ENCODE data around the gene CLEC4E.
A peak's percentile ranks its signal among the peaks of the same experiment; 100 is the strongest.
"Not testable (repeated sequence)": the region's sequence is repeated elsewhere in the genome, so short reads cannot be mapped to it uniquely, and the experiment has no call there.

The CLEC4E gene, protein sequence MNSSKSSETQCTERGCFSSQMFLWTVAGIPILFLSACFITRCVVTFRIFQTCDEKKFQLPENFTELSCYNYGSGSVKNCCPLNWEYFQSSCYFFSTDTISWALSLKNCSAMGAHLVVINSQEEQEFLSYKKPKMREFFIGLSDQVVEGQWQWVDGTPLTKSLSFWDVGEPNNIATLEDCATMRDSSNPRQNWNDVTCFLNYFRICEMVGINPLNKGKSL
- total RNA-seq = 0 reads per million in 2 donors

GRCh38 chr12:8540831-8541230 lies at the start of gene CLEC4E:
CLEC4E (minus strand) TSS chr12:8540905; CDS start chr12:8540797, 108 bp downstream.
- DNase-seq = not testable (repeated sequence)

DNA sequence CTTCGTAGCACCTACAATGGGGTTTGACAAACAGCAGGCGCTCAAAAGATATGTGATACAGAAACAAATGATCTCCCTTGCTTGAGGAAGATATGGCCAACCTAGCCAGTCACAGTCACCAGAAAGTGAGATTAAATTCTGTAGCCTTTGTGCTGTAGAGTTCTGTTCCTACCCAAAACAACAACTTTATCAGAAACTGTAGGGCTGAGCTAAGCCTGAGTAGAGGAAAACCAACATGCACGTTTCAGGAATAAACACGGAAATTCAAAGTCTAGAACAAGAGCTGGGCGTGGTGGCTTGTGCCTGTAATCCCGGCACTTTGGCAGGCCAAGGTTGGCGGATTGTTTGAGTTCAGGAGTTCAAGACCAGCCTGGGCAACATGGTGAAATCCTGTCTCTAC lies 49.0 kb upstream of the CLEC4E start:
- no peak for DNase-seq

DNA sequence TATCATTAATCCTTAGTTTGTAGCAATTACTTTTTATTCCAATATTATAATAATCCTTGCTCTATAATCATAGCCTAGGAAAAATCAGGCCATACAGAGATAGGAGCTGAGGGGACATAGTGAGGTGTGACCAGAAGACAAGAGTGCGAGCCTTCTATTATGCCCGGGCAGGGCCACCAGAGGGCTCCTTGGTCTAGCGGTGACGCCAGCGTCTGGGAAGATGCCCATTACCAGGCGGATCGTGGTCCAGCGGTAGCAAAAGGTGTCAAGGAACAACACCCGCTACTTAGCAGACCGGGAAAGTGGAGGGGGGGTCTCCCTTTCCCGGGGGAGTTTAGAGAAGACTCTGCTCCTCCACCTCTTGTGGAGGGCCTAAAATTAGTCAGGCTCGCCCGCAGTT lies 43.8 kb upstream of the CLEC4E start:
- not testable (repeated sequence) for DNase-seq

DNA sequence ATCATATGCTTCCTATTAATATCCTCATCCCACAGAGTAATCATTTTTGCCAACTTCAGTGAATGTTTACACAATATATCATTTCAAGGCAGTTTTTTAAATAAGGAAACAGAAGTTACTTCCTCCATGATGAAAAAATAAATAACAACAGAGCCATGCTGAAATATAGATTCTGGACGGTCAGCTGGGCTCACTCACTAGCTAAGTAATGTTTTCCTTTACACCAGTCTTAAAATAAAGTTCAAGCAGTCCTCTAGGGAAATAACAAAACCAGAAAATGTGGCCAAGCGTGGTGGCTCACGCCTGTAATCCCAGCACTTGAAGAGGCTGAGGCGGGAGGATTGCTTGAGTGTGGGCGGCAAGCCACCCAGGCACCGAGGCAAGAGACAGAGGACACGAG lies 43.3 kb upstream of the CLEC4E start:
- DNase-seq = no peak

GRCh38 chr12:8581098-8581784 lies 40.5 kb upstream of the CLEC4E start:
- no peak for DNase-seq

GRCh38 chr12:8577879-8578278 lies 37.2 kb upstream of the CLEC4E start:
- DNase-seq = no peak

DNA sequence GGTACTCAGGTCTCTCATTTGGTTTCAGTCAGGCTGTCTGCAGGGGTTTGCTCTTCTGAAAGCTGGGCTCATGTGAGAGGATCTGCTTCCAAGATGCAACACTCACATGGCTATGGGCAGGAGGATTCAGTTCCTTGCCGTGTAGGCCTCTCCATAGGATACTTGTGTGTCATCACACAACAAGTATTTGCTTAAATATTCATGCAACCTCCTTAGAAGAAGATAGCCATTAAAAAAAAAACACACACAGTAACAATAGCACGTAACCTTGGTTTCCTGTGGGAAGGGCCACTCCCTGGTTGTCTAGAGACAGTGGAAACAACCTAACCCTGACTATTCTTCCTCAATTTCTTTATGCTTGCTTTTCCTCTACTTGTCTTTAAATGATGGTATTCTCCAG lies 31.8 kb upstream of the CLEC4E start:
- DNase-seq = peak in 1 of 5 experiments; percentile 10

DNA sequence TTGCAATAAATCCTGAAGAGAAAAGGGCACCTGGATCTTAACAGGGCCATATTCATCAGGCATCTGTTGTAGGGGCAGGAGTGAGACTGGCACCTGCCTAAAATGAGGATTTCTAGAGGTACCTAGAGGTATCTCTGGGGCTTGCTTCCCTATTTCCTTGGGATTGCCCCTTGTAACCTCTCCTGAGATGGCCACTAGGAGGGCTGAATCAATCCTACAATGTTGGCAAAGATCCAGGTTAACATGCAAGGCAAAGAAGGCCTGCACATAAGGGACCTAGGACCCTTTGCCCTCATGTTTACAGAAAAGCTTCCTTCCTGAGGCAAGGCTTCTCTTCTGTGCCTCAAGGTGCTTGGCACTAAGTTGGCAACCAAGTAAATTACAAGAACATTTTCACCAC lies 25.8 kb upstream of the CLEC4E start:
- DNase-seq = no peak

GRCh38 chr12:8566052-8566451 lies 25.3 kb upstream of the CLEC4E start:
- not testable (repeated sequence) for DNase-seq

GRCh38 chr12:8564656-8565055 lies 24.0 kb upstream of the CLEC4E start:
- no peak for DNase-seq

DNA sequence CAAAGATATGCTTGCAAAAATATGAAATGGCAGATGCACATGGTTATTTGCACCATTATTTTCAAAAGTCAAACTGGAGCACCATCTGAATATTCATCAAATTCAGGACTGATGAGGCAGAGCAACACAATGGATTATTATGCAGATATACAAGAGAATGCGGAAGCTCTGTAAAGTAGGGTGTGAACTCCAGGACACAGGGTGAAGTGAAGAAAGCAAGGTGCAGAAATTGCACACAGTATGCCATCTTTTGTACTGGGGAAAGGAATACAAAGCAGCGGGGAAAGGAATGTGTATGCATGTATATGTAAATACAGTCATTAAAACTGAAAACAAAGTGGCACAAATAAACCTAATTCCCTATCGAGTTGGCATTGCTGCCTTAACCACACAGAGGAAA lies 22.7 kb upstream of the CLEC4E start:
- DNase-seq = no peak

- DNase-seq = no peak
Measured at GRCh38 chr12:8562310-8562709, 21.6 kb upstream of the CLEC4E start.

DNA sequence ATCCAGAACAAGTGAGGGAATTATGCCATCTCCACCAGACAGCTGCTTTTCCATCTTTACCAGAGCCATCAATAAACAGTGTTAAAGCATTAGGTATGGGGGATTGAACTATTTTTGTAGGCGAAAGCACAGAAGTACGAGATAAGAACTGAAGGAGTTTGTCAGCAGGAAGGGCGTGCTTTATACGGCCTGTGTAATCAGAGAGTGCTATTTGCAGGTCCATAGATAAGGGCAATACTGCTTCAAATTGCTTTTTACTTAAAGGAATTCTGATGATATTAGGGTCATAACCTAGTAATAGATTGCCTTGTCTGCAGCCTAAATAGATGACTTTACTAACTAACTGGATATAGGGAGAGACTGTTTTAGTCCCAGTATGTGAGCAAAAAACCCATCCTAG lies 20.3 kb upstream of the CLEC4E start:
- DNase-seq = no peak

- no peak for DNase-seq
Measured at GRCh38 chr12:8559676-8560075, 19.0 kb upstream of the CLEC4E start.

DNA sequence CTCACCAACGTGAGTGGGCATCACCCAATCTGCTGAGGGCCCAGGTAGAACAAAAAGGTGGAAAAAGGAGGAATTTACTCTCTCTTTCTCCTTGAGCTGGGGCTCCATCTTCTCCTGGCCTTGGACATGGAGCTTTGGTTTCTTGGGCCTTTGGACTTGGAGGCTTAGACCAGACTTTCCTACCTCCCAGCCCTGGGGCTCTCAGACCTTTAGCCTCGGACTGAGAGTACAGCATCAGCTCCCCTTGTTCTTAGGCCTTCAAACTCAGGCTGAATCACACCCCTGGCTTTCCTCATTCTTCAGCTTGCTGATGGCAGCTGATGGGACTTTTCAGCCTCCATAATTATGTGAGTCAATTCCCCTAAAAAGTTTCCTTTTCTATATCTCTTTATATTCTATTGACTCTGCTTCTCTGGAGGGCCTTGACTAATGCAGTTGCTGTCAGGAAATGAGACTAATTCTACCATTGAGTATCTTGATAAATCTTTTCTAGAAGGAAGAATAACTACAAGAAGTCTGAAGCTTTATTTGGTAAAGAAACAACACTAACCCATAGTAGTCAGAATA lies 15.9 kb upstream of the CLEC4E start:
- no peak for DNase-seq

DNA sequence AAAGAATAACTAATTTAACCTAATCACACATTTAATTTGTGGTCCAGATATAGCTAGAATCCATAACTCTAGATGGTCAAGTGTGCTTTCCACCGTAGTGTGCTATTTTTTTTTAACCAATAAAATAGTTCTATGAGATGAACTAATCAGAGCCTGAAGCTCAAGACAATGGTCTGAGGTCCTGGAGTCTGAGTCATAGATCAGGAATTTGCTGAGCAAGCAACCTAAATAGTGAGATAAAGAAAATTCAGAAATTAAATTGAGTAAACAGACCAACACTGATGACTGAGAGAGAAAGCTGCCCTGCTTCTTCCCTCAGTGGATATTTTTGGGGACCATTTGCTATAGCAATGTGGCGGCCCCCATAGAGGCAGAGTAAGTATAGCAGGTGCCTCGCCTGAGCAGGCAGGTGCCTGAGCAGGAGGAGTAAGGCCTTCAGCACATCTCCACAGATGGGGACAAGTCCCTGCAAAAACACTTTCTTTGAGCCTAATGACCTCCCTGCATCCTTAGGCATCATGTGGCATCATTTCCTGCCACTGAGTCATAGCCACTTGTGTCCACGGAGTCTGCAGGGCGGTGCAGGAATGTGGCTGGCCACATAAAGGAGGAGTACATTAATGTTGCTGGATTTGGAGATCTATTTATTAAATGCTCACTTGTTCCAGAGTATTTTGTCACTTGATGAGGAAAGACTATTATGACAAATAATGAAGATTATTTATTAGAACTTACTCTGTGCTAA lies 13.9 kb upstream of the CLEC4E start:
- DNase-seq = no peak

DNA sequence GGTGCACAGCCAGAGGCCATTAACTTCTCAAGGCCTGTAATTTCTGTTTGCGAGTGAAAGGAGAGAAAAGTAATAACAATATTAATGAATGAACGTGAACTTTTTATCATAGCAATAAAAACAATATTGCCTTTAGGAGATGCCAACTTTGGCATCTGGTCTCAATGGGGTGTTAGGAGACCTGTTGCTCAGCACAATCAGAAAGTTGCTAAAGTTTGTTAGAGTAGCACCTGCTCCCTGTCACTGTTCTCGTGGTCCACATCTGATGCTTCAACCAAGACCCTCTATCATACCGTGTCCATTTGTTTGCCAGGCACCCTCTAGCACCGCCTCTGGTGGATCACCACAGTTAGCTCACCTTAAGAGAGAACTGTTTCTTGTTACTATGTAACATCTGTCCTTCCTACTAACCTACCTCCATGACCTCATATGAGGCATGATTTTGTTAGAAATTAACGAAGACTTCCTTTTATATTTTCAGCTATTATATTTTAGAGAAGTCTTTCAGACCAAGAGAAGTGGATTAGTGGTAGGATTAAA lies 12.5 kb upstream of the CLEC4E start:
- no peak for DNase-seq

DNA sequence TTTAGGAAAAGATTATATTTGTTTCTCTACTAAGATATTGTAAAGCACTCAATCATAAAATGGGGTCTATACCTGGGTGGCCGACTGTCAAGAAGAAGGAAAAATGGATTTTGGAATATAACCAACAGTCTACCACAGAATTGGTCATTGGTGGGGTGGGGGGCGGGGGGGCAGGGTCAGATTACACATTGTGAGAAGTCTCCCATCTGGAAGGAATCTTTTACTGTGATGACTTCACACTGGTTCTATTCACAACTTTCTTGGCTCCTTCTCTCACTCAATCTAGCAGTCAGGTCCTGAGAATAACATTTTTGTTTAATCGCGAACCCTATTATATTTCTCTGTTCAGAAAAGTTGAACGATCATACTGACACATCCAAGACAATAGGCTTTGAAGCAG lies 8.7 kb upstream of the CLEC4E start:
- DNase-seq = no peak

- DNase-seq = no peak
Measured at GRCh38 chr12:8548192-8548591, 7.5 kb upstream of the CLEC4E start.

GRCh38 chr12:8547645-8548044 lies 6.9 kb upstream of the CLEC4E start:
- no peak for DNase-seq

- no peak for DNase-seq
Measured at GRCh38 chr12:8546591-8546990, 5.9 kb upstream of the CLEC4E start.

GRCh38 chr12:8544295-8544694 lies 3.6 kb upstream of the CLEC4E start:
- DNase-seq = peak in 4 of 5 experiments; percentile 44 to 55 (median 47)

- DNase-seq = no peak
Measured at GRCh38 chr12:8541562-8541961, 857 bp upstream of the CLEC4E start.

All from T-helper 2 cell (primary cell).